ENCODE results near the gene PIK3R5. TPM values are rescaled to one million over a fixed set of nuclear protein-coding genes. Genes with fewer than 3 reads are reported as not detected.

The PIK3R5 gene
- total RNA-seq, 2 donors from 2014 or later: 3.2 to 10.4 TPM

DNA sequence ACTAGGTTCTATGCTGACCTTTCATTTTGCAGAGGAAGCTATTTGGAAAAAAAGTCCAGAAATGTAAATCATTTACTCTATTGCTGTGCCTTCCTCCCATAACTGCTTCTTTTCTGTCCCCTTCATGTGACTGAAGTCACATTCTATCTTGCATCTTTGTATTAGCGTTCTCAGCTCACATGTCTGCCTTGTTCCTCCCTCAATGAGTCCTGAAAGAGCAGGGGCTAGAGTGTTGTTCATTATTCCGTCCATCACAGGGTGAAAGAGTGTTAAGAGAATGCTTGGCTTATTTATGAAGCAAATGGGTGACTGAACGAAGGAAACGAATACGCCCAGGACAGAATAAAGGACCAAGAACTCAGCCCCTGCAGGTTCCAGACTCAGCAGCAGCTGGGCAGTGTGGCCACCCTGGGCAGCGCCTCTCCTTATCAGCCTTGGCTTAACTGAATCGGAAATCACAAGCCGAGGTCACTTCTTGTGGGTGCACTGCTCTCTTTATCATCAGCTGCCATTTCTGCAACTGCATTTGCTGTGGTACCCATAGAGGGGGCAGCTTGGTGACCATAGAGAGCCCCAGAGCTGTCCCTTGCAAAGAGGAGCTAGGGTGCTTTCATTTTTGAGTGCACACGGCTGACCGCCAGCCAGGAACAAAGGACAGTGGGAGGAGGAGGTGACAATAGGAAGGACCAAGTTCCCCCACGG lies 96.2 kb downstream of the PIK3R5 start:
- 79% methylated on average over 11 of the region's 11 CpGs for WGBS
- DNase-seq (ENCODE audit: low spot score): no peak
- TF ChIP-seq, protein P1, sequence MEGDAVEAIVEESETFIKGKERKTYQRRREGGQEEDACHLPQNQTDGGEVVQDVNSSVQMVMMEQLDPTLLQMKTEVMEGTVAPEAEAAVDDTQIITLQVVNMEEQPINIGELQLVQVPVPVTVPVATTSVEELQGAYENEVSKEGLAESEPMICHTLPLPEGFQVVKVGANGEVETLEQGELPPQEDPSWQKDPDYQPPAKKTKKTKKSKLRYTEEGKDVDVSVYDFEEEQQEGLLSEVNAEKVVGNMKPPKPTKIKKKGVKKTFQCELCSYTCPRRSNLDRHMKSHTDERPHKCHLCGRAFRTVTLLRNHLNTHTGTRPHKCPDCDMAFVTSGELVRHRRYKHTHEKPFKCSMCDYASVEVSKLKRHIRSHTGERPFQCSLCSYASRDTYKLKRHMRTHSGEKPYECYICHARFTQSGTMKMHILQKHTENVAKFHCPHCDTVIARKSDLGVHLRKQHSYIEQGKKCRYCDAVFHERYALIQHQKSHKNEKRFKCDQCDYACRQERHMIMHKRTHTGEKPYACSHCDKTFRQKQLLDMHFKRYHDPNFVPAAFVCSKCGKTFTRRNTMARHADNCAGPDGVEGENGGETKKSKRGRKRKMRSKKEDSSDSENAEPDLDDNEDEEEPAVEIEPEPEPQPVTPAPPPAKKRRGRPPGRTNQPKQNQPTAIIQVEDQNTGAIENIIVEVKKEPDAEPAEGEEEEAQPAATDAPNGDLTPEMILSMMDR (IDR thresholded peaks at IDR 0.05): no peak
- TF ChIP-seq POLR2AphosphoS5 (IDR thresholded peaks at IDR 0.05) (no peak), POLR2A (IDR thresholded peaks at IDR 0.05) (no peak)
- no peaks in the 10 kb centered on the region for H3K4me1 ChIP-seq (replicated peaks)
- no peaks in the 10 kb centered on the region for H3K36me3 ChIP-seq
- H3K27ac ChIP-seq: no peak overlapping the region
- intact Hi-C loops (cut with DNase I): no loop called here
- no peaks in the 10 kb centered on the region for H3K9me3 ChIP-seq
- H3K27me3 ChIP-seq (replicated peaks; ENCODE audit: insufficient read depth): no peaks in the 10 kb centered on the region
- H3K4me3 ChIP-seq: no peak overlapping the region

DNA sequence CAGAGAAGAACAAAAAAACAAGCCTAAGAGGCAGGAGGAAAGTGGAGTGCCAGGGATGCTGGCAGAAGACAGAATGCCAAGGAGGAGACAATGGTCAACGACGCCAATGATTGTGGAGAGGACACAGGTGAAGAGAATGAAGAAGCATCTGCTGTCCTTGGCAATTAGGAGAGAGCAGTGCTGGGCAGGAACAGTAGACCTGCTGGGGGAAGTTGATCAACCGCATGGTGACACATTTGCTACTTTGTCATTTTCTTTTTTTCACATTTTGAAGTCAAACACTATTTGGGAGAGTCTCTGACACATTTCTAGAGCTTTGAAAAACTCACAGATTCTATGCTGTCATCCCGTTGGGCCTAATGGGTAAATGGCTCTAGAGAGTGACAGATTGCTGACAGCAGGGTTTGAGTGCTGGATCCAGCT lies 97.0 kb downstream of the PIK3R5 start:
- Histone ChIP-seq H3K27ac (no peak overlapping the region), H3K4me1 (replicated peaks) (no peaks in the 10 kb centered on the region), H3K36me3 (no peaks in the 10 kb centered on the region), H3K4me3 (no peak overlapping the region), H3K9me3 (no peaks in the 10 kb centered on the region), H3K27me3 (replicated peaks; ENCODE audit: insufficient read depth) (no peaks in the 10 kb centered on the region)
- WGBS: 81% methylated on average over 4 of the region's 4 CpGs
- intact Hi-C loops (cut with DNase I): no loop called here
- no peak for DNase-seq (ENCODE audit: low spot score)
- no peak for TF ChIP-seq POLR2AphosphoS5 (IDR thresholded peaks at IDR 0.05)
- TF ChIP-seq, protein P1 (IDR thresholded peaks at IDR 0.05): no peak
- TF ChIP-seq POLR2A (IDR thresholded peaks at IDR 0.05): no peak

DNA sequence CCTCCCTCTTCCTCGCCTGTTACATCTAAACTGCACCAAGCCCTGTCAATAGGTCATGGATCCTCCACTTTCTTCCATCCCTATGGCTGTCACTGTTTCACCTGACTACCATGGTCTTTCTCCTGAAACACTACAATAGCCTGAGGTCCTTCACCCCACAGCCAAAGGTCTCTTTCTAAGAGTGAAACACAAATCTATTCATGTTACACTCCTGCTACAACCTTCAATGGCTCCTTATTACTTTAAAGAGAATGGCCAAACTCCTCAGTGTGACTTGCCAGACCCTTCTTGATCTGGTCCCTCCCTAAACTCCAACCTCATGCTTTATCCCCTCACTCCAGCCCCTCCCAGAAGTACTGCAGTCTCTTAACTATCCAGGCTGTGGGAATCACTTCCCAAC lies 97.4 kb downstream of the PIK3R5 start:
- intact Hi-C loops (cut with DNase I): no loop called here
- Histone ChIP-seq H3K4me3 (no peak overlapping the region), H3K27me3 (replicated peaks; ENCODE audit: insufficient read depth) (no peaks in the 10 kb centered on the region), H3K4me1 (replicated peaks) (no peaks in the 10 kb centered on the region), H3K27ac (no peak overlapping the region), H3K9me3 (no peaks in the 10 kb centered on the region), H3K36me3 (no peaks in the 10 kb centered on the region)
- WGBS: 90% methylated on average over 1 of the region's 1 CpG
- DNase-seq (ENCODE audit: low spot score): no peak
- TF ChIP-seq POLR2A (IDR thresholded peaks at IDR 0.05) (no peak), POLR2AphosphoS5 (IDR thresholded peaks at IDR 0.05) (no peak)
- TF ChIP-seq, protein P1 (IDR thresholded peaks at IDR 0.05): no peak

DNA sequence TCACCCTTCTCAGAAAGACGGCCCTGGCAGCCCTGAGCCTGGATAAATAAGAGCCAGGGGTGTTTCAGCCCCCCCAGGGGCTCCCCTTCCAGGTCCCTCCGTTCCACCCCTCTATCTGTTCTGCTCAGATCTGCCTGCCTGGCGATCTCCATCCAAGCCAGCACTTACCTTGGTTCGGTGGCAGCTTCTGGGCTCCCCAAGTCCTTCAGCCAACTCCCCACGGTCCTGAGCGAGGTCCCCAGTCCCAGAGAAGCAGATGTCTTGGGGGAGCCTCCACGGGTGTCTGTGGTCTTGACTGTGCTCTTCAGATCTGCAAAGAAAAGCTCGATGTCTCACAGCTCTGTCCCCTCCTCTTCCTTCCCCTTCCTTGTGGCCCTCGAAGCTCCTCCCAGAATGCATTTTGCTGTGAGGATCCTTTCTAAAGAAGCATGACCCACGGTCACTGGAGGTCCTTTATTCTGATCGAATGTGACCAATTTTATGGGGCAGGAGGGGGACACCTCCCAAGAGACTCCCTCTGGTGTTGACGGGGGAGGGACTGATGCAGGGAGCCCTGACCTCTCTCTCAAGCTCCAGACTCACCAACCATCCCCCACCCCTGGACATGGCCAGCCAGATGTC lies 98.0 kb downstream of the PIK3R5 start, which contains the start of gene PIK3R6:
Gene PIK3R6 (minus strand): TSS at position 314 of the 621 bp plus-strand sequence. CDS start 17,880 bp downstream, outside the sequence.
- no peaks in the 10 kb centered on the region for H3K4me1 ChIP-seq (replicated peaks)
- no peak within 1 kb of the TSS for H3K4me3 ChIP-seq
- WGBS: 51% methylated on average over 12 of the region's 12 CpGs
- TF ChIP-seq POLR2A (IDR thresholded peaks at IDR 0.05) (no peak), POLR2AphosphoS5 (IDR thresholded peaks at IDR 0.05) (no peak)
- TF ChIP-seq, protein P1 (IDR thresholded peaks at IDR 0.05): no peak
- no peaks in the 10 kb centered on the region for H3K9me3 ChIP-seq
- intact Hi-C loops (cut with DNase I): no loop called here
- no peak within 1 kb of the TSS for H3K27ac ChIP-seq
- DNase-seq (ENCODE audit: low spot score): no peak
- H3K36me3 ChIP-seq: no peaks in the 10 kb centered on the region
- no peaks in the 10 kb centered on the region for H3K27me3 ChIP-seq (replicated peaks; ENCODE audit: insufficient read depth)

DNA sequence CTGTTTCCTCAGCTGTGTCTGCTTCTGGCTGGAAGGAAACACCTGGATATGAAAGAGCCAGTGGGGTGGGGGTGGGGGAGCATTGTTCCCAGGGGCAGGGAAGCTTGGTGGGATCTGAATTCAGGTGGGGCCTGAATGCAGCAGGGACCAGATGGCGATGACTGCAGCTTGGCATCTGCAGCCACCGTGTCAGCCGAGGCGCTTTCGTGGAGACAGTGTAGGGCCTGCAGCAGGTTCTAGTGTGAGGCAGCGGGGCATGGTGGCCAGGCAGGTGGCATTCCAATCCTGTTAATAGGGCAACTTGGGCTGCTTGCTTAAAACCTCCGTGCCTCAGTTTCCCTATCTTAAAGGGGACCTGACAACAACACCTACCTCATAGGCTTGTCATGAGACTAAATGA lies 99.7 kb downstream of the PIK3R5 start:
- no peaks in the 10 kb centered on the region for H3K9me3 ChIP-seq
- intact Hi-C loops (cut with DNase I): no loop called here
- TF ChIP-seq, protein P1 (IDR thresholded peaks at IDR 0.05): no peak
- TF ChIP-seq POLR2AphosphoS5 (IDR thresholded peaks at IDR 0.05) (no peak), POLR2A (IDR thresholded peaks at IDR 0.05) (no peak)
- H3K4me1 ChIP-seq (replicated peaks): no peaks in the 10 kb centered on the region
- no peak overlapping the region for H3K4me3 ChIP-seq
- WGBS: 97% methylated on average over 7 of the region's 7 CpGs
- H3K27ac ChIP-seq: no peak overlapping the region
- H3K36me3 ChIP-seq: no peaks in the 10 kb centered on the region
- H3K27me3 ChIP-seq (replicated peaks; ENCODE audit: insufficient read depth): no peaks in the 10 kb centered on the region
- DNase-seq (ENCODE audit: low spot score): no peak

Data from prostate gland (tissue), 2 donors.